Erythroblast (primary cell): ENCODE results near the gene RAP1GAP.

ENCODE experiments used
- GATA1 ChIP-seq: IDR thresholded peaks from 2 replicates; pipeline ENCODE4 v1.6.1; 2011; ENCODE audit warnings: low read depth, mild to moderate bottlenecking, control low read depth, low read length, moderate library complexity
- POLR2A ChIP-seq: IDR thresholded peaks from 2 replicates; pipeline ENCODE4 v1.6.1; 2011; ENCODE audit warnings: mild to moderate bottlenecking, low read length

GRCh38 chr1:21703318-21703963 is 34.3 kb upstream of the RAP1GAP start:
- TF ChIP-seq POLR2A (no peak), GATA1 (no peak)
